ENCODE data around the gene CMTM2. TPM values are rescaled to one million over a fixed set of nuclear protein-coding genes. Genes with fewer than 3 reads are reported as not detected.
"Not testable (repeated sequence)": the region's sequence is repeated elsewhere in the genome, so short reads cannot be mapped to it uniquely, and the experiment has no call there.

The CMTM2 gene
- total RNA-seq, 1 donor from 2014 or later, result not detected

GRCh38 chr16:66610111-66610820 lies 31.0 kb downstream of the CMTM2 start:
- peaks cover 0 to 45% of the 10 kb centered on the region in 2 donors for H3K36me3 ChIP-seq
- no peaks in the 10 kb centered on the region for H3K27me3 ChIP-seq
- no peak overlapping the region for H3K4me3 ChIP-seq
- peaks cover 34% of the 10 kb centered on the region for H3K4me1 ChIP-seq
- intact Hi-C loops (cut with DNase I), result loop anchor here (10.0 kb wide), 1 partner anchor 255 kb away; no protein-coding TSS in a partner anchor
- H3K27ac ChIP-seq, result no peak overlapping the region
- no peak for DNase-seq (ENCODE audit: extremely low spot score in 2 of 2)
- TF ChIP-seq, protein P1, sequence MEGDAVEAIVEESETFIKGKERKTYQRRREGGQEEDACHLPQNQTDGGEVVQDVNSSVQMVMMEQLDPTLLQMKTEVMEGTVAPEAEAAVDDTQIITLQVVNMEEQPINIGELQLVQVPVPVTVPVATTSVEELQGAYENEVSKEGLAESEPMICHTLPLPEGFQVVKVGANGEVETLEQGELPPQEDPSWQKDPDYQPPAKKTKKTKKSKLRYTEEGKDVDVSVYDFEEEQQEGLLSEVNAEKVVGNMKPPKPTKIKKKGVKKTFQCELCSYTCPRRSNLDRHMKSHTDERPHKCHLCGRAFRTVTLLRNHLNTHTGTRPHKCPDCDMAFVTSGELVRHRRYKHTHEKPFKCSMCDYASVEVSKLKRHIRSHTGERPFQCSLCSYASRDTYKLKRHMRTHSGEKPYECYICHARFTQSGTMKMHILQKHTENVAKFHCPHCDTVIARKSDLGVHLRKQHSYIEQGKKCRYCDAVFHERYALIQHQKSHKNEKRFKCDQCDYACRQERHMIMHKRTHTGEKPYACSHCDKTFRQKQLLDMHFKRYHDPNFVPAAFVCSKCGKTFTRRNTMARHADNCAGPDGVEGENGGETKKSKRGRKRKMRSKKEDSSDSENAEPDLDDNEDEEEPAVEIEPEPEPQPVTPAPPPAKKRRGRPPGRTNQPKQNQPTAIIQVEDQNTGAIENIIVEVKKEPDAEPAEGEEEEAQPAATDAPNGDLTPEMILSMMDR (IDR thresholded peaks at IDR 0.05), result no peak
- TF ChIP-seq POLR2A (IDR thresholded peaks at IDR 0.05), result no peak
- TF ChIP-seq POLR2AphosphoS5 (IDR thresholded peaks at IDR 0.05; ENCODE audit: insufficient read depth in 1 of 2, low read depth in 1 of 2), result no peak
- H3K9me3 ChIP-seq, result no peaks in the 10 kb centered on the region

GRCh38 chr16:66611911-66612310 lies 32.6 kb downstream of the CMTM2 start:
- not testable (repeated sequence) for H3K4me3 ChIP-seq; DNase-seq (ENCODE audit: extremely low spot score in 2 of 2); H3K27ac ChIP-seq; H3K27me3 ChIP-seq; H3K9me3 ChIP-seq
- peaks cover 0 to 45% of the 10 kb centered on the region in 2 donors for H3K36me3 ChIP-seq
- intact Hi-C loops (cut with DNase I), result loop anchor here (10.0 kb wide), 1 partner anchor 253 kb away; no protein-coding TSS in a partner anchor
- peaks cover 18% of the 10 kb centered on the region for H3K4me1 ChIP-seq

- H3K27me3 ChIP-seq, result no peaks in the 10 kb centered on the region
- H3K4me1 ChIP-seq, result peaks cover 20% of the 10 kb centered on the region
- intact Hi-C loops (cut with DNase I), result loop anchor here (10.0 kb wide), 1 partner anchor 252 kb away; no protein-coding TSS in a partner anchor
- no peak overlapping the region for H3K27ac ChIP-seq
- TF ChIP-seq POLR2A (IDR thresholded peaks at IDR 0.05) (no peak), POLR2AphosphoS5 (IDR thresholded peaks at IDR 0.05; ENCODE audit: insufficient read depth in 1 of 2, low read depth in 1 of 2) (no peak)
- TF ChIP-seq, protein P1 (IDR thresholded peaks at IDR 0.05), result no peak
- H3K4me3 ChIP-seq, result no peak overlapping the region
- H3K9me3 ChIP-seq, result no peaks in the 10 kb centered on the region
- no peak for DNase-seq (ENCODE audit: extremely low spot score in 2 of 2)
- peaks cover 0 to 45% of the 10 kb centered on the region in 2 donors for H3K36me3 ChIP-seq
Measured at GRCh38 chr16:66612422-66612821, 33.2 kb downstream of the CMTM2 start.

GRCh38 chr16:66614161-66614802 lies 35.0 kb downstream of the CMTM2 start:
- peaks cover 0 to 42% of the 10 kb centered on the region in 2 donors for H3K36me3 ChIP-seq

GRCh38 chr16:66616169-66616568 lies 36.9 kb downstream of the CMTM2 start:
- no peak overlapping the region for H3K27ac ChIP-seq
- H3K27me3 ChIP-seq, result no peaks in the 10 kb centered on the region
- intact Hi-C loops (cut with DNase I), result loop anchor here (10.0 kb wide), 1 partner anchor 249 kb away; no protein-coding TSS in a partner anchor
- H3K4me3 ChIP-seq, result no peak overlapping the region
- H3K36me3 ChIP-seq, result peaks cover 0 to 24% of the 10 kb centered on the region in 2 donors
- DNase-seq (ENCODE audit: extremely low spot score in 2 of 2), result no peak
- peaks cover 29% of the 10 kb centered on the region for H3K4me1 ChIP-seq
- TF ChIP-seq, protein P1 (IDR thresholded peaks at IDR 0.05), result no peak
- TF ChIP-seq POLR2A (IDR thresholded peaks at IDR 0.05) (no peak), POLR2AphosphoS5 (IDR thresholded peaks at IDR 0.05; ENCODE audit: insufficient read depth in 1 of 2, low read depth in 1 of 2) (no peak)
- no peaks in the 10 kb centered on the region for H3K9me3 ChIP-seq

More at GRCh38 chr16:66614161-66614802, 35.0 kb downstream of the CMTM2 start:
- TF ChIP-seq, protein P1 (IDR thresholded peaks at IDR 0.05), result no peak
- no peak for TF ChIP-seq POLR2AphosphoS5 (IDR thresholded peaks at IDR 0.05; ENCODE audit: insufficient read depth in 1 of 2, low read depth in 1 of 2)
- no peak for TF ChIP-seq POLR2A (IDR thresholded peaks at IDR 0.05)
- no peaks in the 10 kb centered on the region for H3K9me3 ChIP-seq
- intact Hi-C loops (cut with DNase I), result loop anchor here (10.0 kb wide), 1 partner anchor 251 kb away; no protein-coding TSS in a partner anchor
- H3K4me1 ChIP-seq, result peaks cover 23% of the 10 kb centered on the region
- H3K27ac ChIP-seq, result no peak overlapping the region
- no peak overlapping the region for H3K4me3 ChIP-seq
- no peak for DNase-seq (ENCODE audit: extremely low spot score in 2 of 2)
- no peaks in the 10 kb centered on the region for H3K27me3 ChIP-seq
